OCI-LY1 (cell line): Measurements from ENCODE around the gene ITLN1.
"Not testable (repeated sequence)": the region's sequence is repeated elsewhere in the genome, so short reads cannot be mapped to it uniquely, and the experiment has no call there.

Experiments
- H2AFZ ChIP-seq: fragments of 200-600 bp; sonication (generic), shearing (Covaris generic); 2 replicates; pipeline ENCODE4 v1.6.0; 2014; ENCODE audit warnings: antibody characterized with exemption, mild to moderate bottlenecking, low read length
- H3F3A ChIP-seq: fragments of 200-600 bp; sonication (generic), shearing (Covaris generic); 2 replicates; pipeline ENCODE4 v1.6.0; 2014; ENCODE audit warnings: mild to moderate bottlenecking, antibody characterized with exemption, low read length, moderate library complexity; ENCODE audit not compliant: insufficient read depth
- H3K27ac ChIP-seq: fragments of 200-600 bp; sonication (generic); 2 replicates; pipeline ENCODE4 v1.5.1; 2014; ENCODE audit warnings: low read length, mixed run types, mild to moderate bottlenecking, low read depth; ENCODE audit not compliant: poor library complexity, severe bottlenecking
- H3K27me3 ChIP-seq: fragments of 200-600 bp; sonication (generic); 2 replicates; pipeline ENCODE4 v1.6.0; 2014; ENCODE audit warnings: antibody characterized with exemption, mild to moderate bottlenecking, low read length, moderate library complexity; ENCODE audit not compliant: insufficient read depth
- H3K36me3 ChIP-seq: fragments of 200-600 bp; sonication (generic); 2 replicates; pipeline ENCODE4 v1.6.1; 2014; ENCODE audit warnings: mild to moderate bottlenecking, antibody characterized with exemption, low read length, moderate library complexity, mixed read lengths; ENCODE audit not compliant: insufficient read depth
- H3K4me1 ChIP-seq: fragments of 200-600 bp; sonication (generic); 2 replicates; pipeline ENCODE4 v1.5.1; 2014; ENCODE audit warnings: mild to moderate bottlenecking, low read length, moderate library complexity; ENCODE audit not compliant: insufficient read depth, severe bottlenecking
- H3K4me2 ChIP-seq: fragments of 200-600 bp; sonication (generic), shearing (Covaris generic); 2 replicates; pipeline ENCODE4 v1.6.1; 2014; ENCODE audit warnings: low read length
- H3K4me3 ChIP-seq: fragments of 200-600 bp; sonication (generic); 2 replicates; pipeline ENCODE4 v1.5.1; 2014; ENCODE audit warnings: low read length, low read depth, mild to moderate bottlenecking, mixed read lengths; ENCODE audit not compliant: poor library complexity, severe bottlenecking
- H3K79me2 ChIP-seq: fragments of 200-600 bp; shearing (Covaris generic); 2 replicates; pipeline ENCODE4 v1.6.1; 2016; ENCODE audit warnings: mixed run types, low read length, mixed read lengths; ENCODE audit not compliant: insufficient read depth
- H3K9ac ChIP-seq: fragments of 200-600 bp; sonication (generic), shearing (Covaris generic); 2 replicates; pipeline ENCODE4 v1.6.1; 2014; ENCODE audit warnings: mild to moderate bottlenecking, low read length, mixed read lengths
- H3K9me2 ChIP-seq: fragments of 200-600 bp; sonication (generic), shearing (Covaris generic); 2 replicates; pipeline ENCODE4 v1.6.1; 2014; ENCODE audit warnings: low read depth, mild to moderate bottlenecking, low read length, mixed read lengths
- H3K9me3 ChIP-seq: fragments of 200-600 bp; shearing (Covaris generic); 2 replicates; pipeline ENCODE4 v1.6.1; 2014; ENCODE audit warnings: low read length, mixed read lengths
- H4K20me1 ChIP-seq: fragments of 200-600 bp; sonication (generic), shearing (Covaris generic); 2 replicates; pipeline ENCODE4 v1.6.0; 2016; ENCODE audit warnings: mild to moderate bottlenecking, low read length; ENCODE audit not compliant: insufficient read depth
- CTCF ChIP-seq: fragments of 200-600 bp; sonication (generic), shearing (Covaris generic); IDR thresholded peaks from 2 replicates; pipeline ENCODE4 v1.5.1; 2017; ENCODE audit warnings: mild to moderate bottlenecking, antibody characterized with exemption, low read length, moderate library complexity, mixed read lengths
- EZH2 ChIP-seq: fragments of 200-600 bp; sonication (generic), shearing (Covaris generic); IDR thresholded peaks from 2 replicates; pipeline ENCODE4 v1.8.0; 2017; ENCODE audit warnings: borderline replicate concordance, mixed run types, mild to moderate bottlenecking, antibody characterized with exemption, low read length, moderate library complexity, mixed read lengths

ITLN1 gene

DNA sequence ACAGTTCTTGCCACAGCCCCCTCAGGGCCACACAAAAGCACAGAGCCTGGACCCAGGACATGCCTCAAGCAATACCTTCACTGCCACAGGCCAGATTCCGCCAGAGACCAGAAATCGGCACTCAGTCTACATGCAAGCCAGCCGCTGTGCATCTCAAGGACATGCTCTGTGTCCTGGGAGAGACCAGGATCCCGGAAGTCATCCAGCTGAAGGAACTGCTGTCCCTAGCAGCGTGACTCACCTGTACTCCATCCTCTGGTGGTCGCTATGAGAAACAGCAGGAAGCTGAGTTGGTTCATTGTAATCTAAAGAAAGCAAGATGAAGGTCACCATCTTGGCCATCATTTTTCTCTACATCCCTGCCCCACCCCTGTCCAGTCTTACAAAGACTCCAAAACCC is 401 bp downstream of the ITLN1 start:
- Histone ChIP-seq H3K9ac (no peak overlapping the region), H3K27ac (no peak overlapping the region), H3K9me3 (no peaks in the 10 kb centered on the region), H3K36me3 (no peaks in the 10 kb centered on the region), H4K20me1 (no peaks in the 10 kb centered on the region), H3K4me2 (no peak overlapping the region), H3F3A (no peaks in the 10 kb centered on the region), H3K79me2 (no peaks in the 10 kb centered on the region), H3K4me3 (no peak overlapping the region), H2AFZ (no peak overlapping the region), H3K27me3 (no peaks in the 10 kb centered on the region), H3K4me1 (no peaks in the 10 kb centered on the region), H3K9me2 (no peaks in the 10 kb centered on the region)
- TF ChIP-seq CTCF, result peak; percentile 69
- no peak for TF ChIP-seq EZH2

- Histone ChIP-seq H3F3A (no peaks in the 10 kb centered on the region), H3K4me3 (no peak overlapping the region), H3K9me3 (no peaks in the 10 kb centered on the region), H3K79me2 (no peaks in the 10 kb centered on the region), H3K9me2 (no peaks in the 10 kb centered on the region), H4K20me1 (no peaks in the 10 kb centered on the region), H3K4me1 (peaks cover 4% of the 10 kb centered on the region), H3K4me2 (no peak overlapping the region), H3K27me3 (0 out of 2 replicates have a peak, but pooled peaks cover under 1% of the 10 kb centered on the region), H2AFZ (no peak overlapping the region), H3K36me3 (no peaks in the 10 kb centered on the region), H3K9ac (no peak overlapping the region), H3K27ac (no peak overlapping the region)
- no peak for TF ChIP-seq CTCF
- TF ChIP-seq EZH2, result no peak
Measured at GRCh38 chr1:160883581-160884513, 1.1 kb downstream of the ITLN1 start.

DNA sequence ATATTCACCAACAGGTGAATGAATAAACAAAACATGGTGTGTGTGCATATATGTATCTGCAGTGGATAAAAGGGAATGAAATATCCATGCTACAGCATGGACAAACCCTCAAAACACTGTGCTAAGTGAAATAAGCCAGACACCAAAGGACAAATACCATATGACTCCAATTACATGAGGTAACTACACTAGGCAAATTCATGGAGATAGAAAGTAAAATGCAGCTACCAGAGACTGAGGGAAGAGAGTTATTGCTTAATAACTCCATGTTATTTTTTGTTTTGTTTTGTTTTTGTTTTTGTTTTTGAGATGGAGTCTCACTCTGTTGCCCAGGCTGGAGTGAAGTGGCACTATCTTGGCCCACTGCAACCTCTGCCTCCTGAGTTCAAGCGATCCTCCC is 2.4 kb downstream of the ITLN1 start:
- Histone ChIP-seq H3K79me2 (no peaks in the 10 kb centered on the region), H3K4me1 (peaks cover 4% of the 10 kb centered on the region), H3K9me3 (no peaks in the 10 kb centered on the region), H3K36me3 (no peaks in the 10 kb centered on the region), H3K27me3 (0 out of 2 replicates have a peak, but pooled peaks cover 3% of the 10 kb centered on the region), H2AFZ (no peak overlapping the region), H4K20me1 (no peaks in the 10 kb centered on the region), H3F3A (no peaks in the 10 kb centered on the region), H3K4me2 (no peak overlapping the region), H3K9ac (no peak overlapping the region), H3K27ac (no peak overlapping the region), H3K9me2 (no peaks in the 10 kb centered on the region), H3K4me3 (no peak overlapping the region)
- TF ChIP-seq CTCF, result no peak
- TF ChIP-seq EZH2, result no peak

- not testable (repeated sequence) for H3K36me3 ChIP-seq, H3F3A ChIP-seq, H2AFZ ChIP-seq, H4K20me1 ChIP-seq, H3K27ac ChIP-seq, H3K27me3 ChIP-seq, H3K4me2 ChIP-seq, H3K9me3 ChIP-seq, H3K9ac ChIP-seq, H3K9me2 ChIP-seq, H3K79me2 ChIP-seq, H3K4me3 ChIP-seq, H3K4me1 ChIP-seq
Measured at GRCh38 chr1:160881264-160881663, 3.7 kb downstream of the ITLN1 start.
